ENCODE data around the gene FBXL16. TPM values are rescaled to one million over a fixed set of nuclear protein-coding genes. Genes with fewer than 3 reads are reported as not detected.
A peak's percentile ranks its signal among the peaks of the same experiment; 100 is the strongest.

The FBXL16 gene
- total and polyA plus RNA-seq, 2 experiments from 2014 or later: 0.29 to 0.54 TPM

GRCh38 chr16:662597-662996 is 43.0 kb downstream of the FBXL16 start:
- Histone ChIP-seq H3K79me2 (ENCODE audit: insufficient read depth) (no peaks in the 10 kb centered on the region), H2AFZ (no peak overlapping the region), H3F3A (ENCODE audit: insufficient read depth) (no peaks in the 10 kb centered on the region), H3K4me3 (no peak overlapping the region), H3K27ac (no peak overlapping the region), H3K9me2 (ENCODE audit: insufficient read depth) (no peaks in the 10 kb centered on the region), H3K4me2 (ENCODE audit: unreplicated experiment) (no peak overlapping the region), H3K9ac (no peak overlapping the region), H3K36me3 (ENCODE audit: low read depth) (no peaks in the 10 kb centered on the region), H3K9me3 (ENCODE audit: low read depth) (no peaks in the 10 kb centered on the region), H3K27me3 (replicated peaks; ENCODE audit: insufficient read depth) (no peaks in the 10 kb centered on the region), H4K20me1 (ENCODE audit: insufficient read depth) (no peaks in the 10 kb centered on the region), H3K4me1 (ENCODE audit: insufficient read depth) (no peaks in the 10 kb centered on the region)
- in situ Hi-C loops (cut with MboI): no loop called here
- no peak for TF ChIP-seq EZH2phosphoT487 (IDR thresholded peaks at IDR 0.05; ENCODE audit: insufficient read depth, low read depth)
- TF ChIP-seq EZH2 (IDR thresholded peaks at IDR 0.05; ENCODE audit: insufficient read depth, poor library complexity, severe bottlenecking): no peak
- DNase-seq: no peak
- WGBS, 2 experiments (ENCODE audit: low coverage in 1 of 2, low lambda C conversion rate in 2 of 2, missing lambda C conversion rate in 2 of 2): 96 to 99% methylated on average over 21 of the region's 21 CpGs

- Histone ChIP-seq H3K9me2 (ENCODE audit: insufficient read depth) (no peaks in the 10 kb centered on the region), H3F3A (ENCODE audit: insufficient read depth) (no peaks in the 10 kb centered on the region), H3K4me1 (ENCODE audit: insufficient read depth) (no peaks in the 10 kb centered on the region), H3K27me3 (replicated peaks; ENCODE audit: insufficient read depth) (no peaks in the 10 kb centered on the region), H3K9me3 (ENCODE audit: low read depth) (no peaks in the 10 kb centered on the region), H3K9ac (no peak overlapping the region), H3K4me2 (ENCODE audit: unreplicated experiment) (no peak overlapping the region), H3K36me3 (ENCODE audit: low read depth) (no peaks in the 10 kb centered on the region), H2AFZ (no peak overlapping the region), H3K27ac (no peak overlapping the region), H4K20me1 (ENCODE audit: insufficient read depth) (no peaks in the 10 kb centered on the region), H3K4me3 (no peak overlapping the region), H3K79me2 (ENCODE audit: insufficient read depth) (no peaks in the 10 kb centered on the region)
- in situ Hi-C loops (cut with MboI): no loop called here
- no peak for TF ChIP-seq EZH2 (IDR thresholded peaks at IDR 0.05; ENCODE audit: insufficient read depth, poor library complexity, severe bottlenecking)
- no peak for TF ChIP-seq EZH2phosphoT487 (IDR thresholded peaks at IDR 0.05; ENCODE audit: insufficient read depth, low read depth)
- DNase-seq: no peak
- 92 to 93% methylated on average over 15 to 19 of the region's 19 CpGs for WGBS, 2 experiments (ENCODE audit: low coverage in 1 of 2, low lambda C conversion rate in 2 of 2, missing lambda C conversion rate in 2 of 2)
Observed at GRCh38 chr16:662095-662494, 43.5 kb downstream of the FBXL16 start.

- Histone ChIP-seq H3F3A (ENCODE audit: insufficient read depth) (no peaks in the 10 kb centered on the region), H3K9me3 (ENCODE audit: low read depth) (no peaks in the 10 kb centered on the region), H3K4me2 (ENCODE audit: unreplicated experiment) (no peak overlapping the region), H3K4me1 (ENCODE audit: insufficient read depth) (no peaks in the 10 kb centered on the region), H3K9ac (no peak overlapping the region), H3K27ac (no peak overlapping the region), H3K9me2 (ENCODE audit: insufficient read depth) (no peaks in the 10 kb centered on the region), H2AFZ (no peak overlapping the region), H3K4me3 (no peak overlapping the region), H3K36me3 (ENCODE audit: low read depth) (no peaks in the 10 kb centered on the region), H3K79me2 (ENCODE audit: insufficient read depth) (no peaks in the 10 kb centered on the region), H4K20me1 (ENCODE audit: insufficient read depth) (no peaks in the 10 kb centered on the region), H3K27me3 (replicated peaks; ENCODE audit: insufficient read depth) (no peaks in the 10 kb centered on the region)
- 93% methylated on average over 32 to 35 of the region's 35 CpGs for WGBS, 2 experiments (ENCODE audit: low coverage in 1 of 2, low lambda C conversion rate in 2 of 2, missing lambda C conversion rate in 2 of 2)
- in situ Hi-C loops (cut with MboI): no loop called here
- DNase-seq: no peak
- TF ChIP-seq EZH2phosphoT487 (IDR thresholded peaks at IDR 0.05; ENCODE audit: insufficient read depth, low read depth) (no peak), EZH2 (IDR thresholded peaks at IDR 0.05; ENCODE audit: insufficient read depth, poor library complexity, severe bottlenecking) (no peak)
Observed at GRCh38 chr16:661184-661821, 44.3 kb downstream of the FBXL16 start.

GRCh38 chr16:660459-661183 is 45.0 kb downstream of the FBXL16 start:
- H2AFZ ChIP-seq: no peak overlapping the region
- no peaks in the 10 kb centered on the region for H3K9me3 ChIP-seq (ENCODE audit: low read depth)
- in situ Hi-C loops (cut with MboI): no loop called here
- no peaks in the 10 kb centered on the region for H3K36me3 ChIP-seq (ENCODE audit: low read depth)
- no peak overlapping the region for H3K4me2 ChIP-seq (ENCODE audit: unreplicated experiment)
- H3K4me3 ChIP-seq: no peak overlapping the region
- H3K27ac ChIP-seq: no peak overlapping the region
- no peaks in the 10 kb centered on the region for H3K4me1 ChIP-seq (ENCODE audit: insufficient read depth)
- no peaks in the 10 kb centered on the region for H3F3A ChIP-seq (ENCODE audit: insufficient read depth)
- TF ChIP-seq EZH2phosphoT487 (IDR thresholded peaks at IDR 0.05; ENCODE audit: insufficient read depth, low read depth) (no peak), EZH2 (IDR thresholded peaks at IDR 0.05; ENCODE audit: insufficient read depth, poor library complexity, severe bottlenecking) (no peak)
- no peaks in the 10 kb centered on the region for H3K27me3 ChIP-seq (replicated peaks; ENCODE audit: insufficient read depth)
- no peak overlapping the region for H3K9ac ChIP-seq
- H3K79me2 ChIP-seq (ENCODE audit: insufficient read depth): no peaks in the 10 kb centered on the region
- no peaks in the 10 kb centered on the region for H3K9me2 ChIP-seq (ENCODE audit: insufficient read depth)
- WGBS, 2 experiments (ENCODE audit: low coverage in 1 of 2, low lambda C conversion rate in 2 of 2, missing lambda C conversion rate in 2 of 2): 72 to 74% methylated on average over 27 to 34 of the region's 43 CpGs
- H4K20me1 ChIP-seq (ENCODE audit: insufficient read depth): no peaks in the 10 kb centered on the region
- peak; percentile 59 for DNase-seq

Data from GM23248 (cell line).